GM12891 (cell line): ENCODE results near the gene GCG. TPM values are rescaled to one million over a fixed set of nuclear protein-coding genes. Genes with fewer than 3 reads are reported as not detected.

Experiments used
- DNase-seq: peaks from one replicate; pipeline ENCODE4 v3.0.0; 2011; ENCODE audit warnings: low spot score; ENCODE audit not compliant: insufficient read length
- FAIRE-seq: peaks from 2 replicates; lab custom pipeline; 2011; peaks lifted over from hg19 to GRCh38; lab: Jason Lieb, UNC
- PAX5 ChIP-seq: IDR thresholded peaks from 2 replicates; pipeline ENCODE4 v1.6.1; 2011; ENCODE audit warnings: low read length, moderate library complexity, mild to moderate bottlenecking; ENCODE audit not compliant: insufficient read depth, severe bottlenecking
- POLR2A ChIP-seq: IDR thresholded peaks from 2 replicates; pipeline ENCODE4 v1.6.1; 2011; ENCODE audit warnings: low read depth, low read length, control low read depth
- POLR2AphosphoS5 ChIP-seq: IDR thresholded peaks from 2 replicates; pipeline ENCODE4 v1.6.1; 2011; ENCODE audit warnings: low read depth, low read length, control low read depth
- POU2F2 ChIP-seq: IDR thresholded peaks from 2 replicates; pipeline ENCODE4 v1.6.1; 2011; ENCODE audit warnings: low read depth, mild to moderate bottlenecking, control low read depth, low read length, moderate library complexity
- SPI1 ChIP-seq: IDR thresholded peaks from 2 replicates; pipeline ENCODE4 v1.6.1; 2011; ENCODE audit warnings: low read depth, low read length, control low read depth
- TAF1 ChIP-seq: IDR thresholded peaks from 2 replicates; pipeline ENCODE4 v1.6.1; 2011; ENCODE audit warnings: low read depth, low read length, control low read depth
- polyA plus RNA-seq: library from polyadenylated mRNA; unstranded; fragments of >200 nt; gene quantifications from one replicate; pipeline ENCODE4 v1.2.1, GENCODE V29; 2012; ENCODE audit warnings: low read depth, missing spikeins, inconsistent platforms; ENCODE audit not compliant: missing spikeins

GCG gene
- polyA plus RNA-seq: not detected

- FAIRE-seq: no peak
- no peak for TF ChIP-seq POLR2AphosphoS5
- TF ChIP-seq POLR2A: no peak
- TF ChIP-seq POU2F2: no peak
- no peak for TF ChIP-seq PAX5
- no peak for TF ChIP-seq TAF1
- TF ChIP-seq SPI1: no peak
These were observed at the start of gene GCG for GRCh38 chr2:162152147-162152546. GCG (minus strand) TSS chr2:162152247; CDS start chr2:162149178, 3,069 bp downstream.

DNA sequence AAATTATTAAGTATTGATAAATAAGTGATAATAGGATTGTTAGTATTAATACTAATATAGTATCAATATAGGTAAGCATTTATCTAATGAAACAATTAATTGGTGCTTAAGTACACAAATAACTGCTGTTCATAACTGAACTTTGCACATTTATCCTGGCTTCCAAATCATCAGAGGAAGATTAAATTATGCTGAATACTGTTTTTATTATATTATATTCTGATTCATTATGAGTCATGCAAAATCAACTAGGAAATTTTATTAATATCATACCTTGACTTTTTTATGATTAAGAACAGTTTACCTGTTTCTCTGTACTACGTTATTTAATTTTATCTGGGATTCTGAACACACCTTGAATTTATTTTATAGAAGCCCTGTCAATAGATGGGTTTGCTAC lies 48.6 kb upstream of the GCG start:
- no peak for TF ChIP-seq SPI1
- no peak for TF ChIP-seq POLR2AphosphoS5
- no peak for TF ChIP-seq POU2F2
- no peak for TF ChIP-seq POLR2A
- TF ChIP-seq TAF1: no peak
- DNase-seq (no peak), FAIRE-seq (no peak)

More at GRCh38 chr2:162152147-162152546, at the start of gene GCG:
- no peak for DNase-seq

- TF ChIP-seq SPI1 (no peak), POLR2A (no peak), PAX5 (no peak)
- DNase-seq (no peak), FAIRE-seq (no peak)
These were observed 47.9 kb upstream of the GCG start for GRCh38 chr2:162199913-162200312.

- DNase-seq (no peak), FAIRE-seq (no peak)
- TF ChIP-seq PAX5: no peak
- TF ChIP-seq POLR2A: no peak
- TF ChIP-seq TAF1: no peak
- no peak for TF ChIP-seq POU2F2
- no peak for TF ChIP-seq POLR2AphosphoS5
- no peak for TF ChIP-seq SPI1
These were observed 46.2 kb upstream of the GCG start for GRCh38 chr2:162198239-162198638.

DNA sequence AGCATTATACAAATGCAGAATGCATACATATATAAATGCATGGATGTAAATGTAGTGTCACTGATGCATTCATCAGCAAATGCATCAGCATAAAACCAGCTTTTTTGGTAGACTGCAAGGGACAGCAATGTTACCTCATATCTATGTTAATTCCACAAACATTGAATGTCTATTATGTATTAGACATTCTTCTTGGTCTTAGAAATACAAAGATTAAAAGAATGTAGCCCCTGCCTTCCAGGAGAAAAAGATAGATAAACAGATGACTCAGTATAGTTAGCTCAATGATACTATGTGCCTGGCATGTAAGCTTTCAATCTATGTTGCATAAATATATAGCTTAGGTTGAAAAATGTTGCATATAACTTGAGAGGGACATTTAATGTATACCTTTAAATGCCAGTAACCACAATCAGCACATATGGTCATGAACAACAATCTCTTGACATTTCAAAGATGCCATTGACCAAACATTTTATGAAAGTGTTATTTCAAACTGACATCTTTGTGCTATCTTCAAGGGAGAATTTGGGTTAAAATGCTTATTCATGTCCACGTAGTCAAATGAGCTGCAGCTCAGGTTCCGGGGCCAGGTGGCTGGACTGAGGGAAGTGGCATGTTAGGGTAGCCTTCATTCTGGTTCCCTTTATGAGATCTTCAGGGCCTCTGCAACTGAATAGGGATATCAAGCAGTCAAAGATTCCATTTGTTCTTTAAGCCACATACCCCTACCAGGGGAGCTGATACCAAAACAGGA lies 45.2 kb upstream of the GCG start:
- TF ChIP-seq POLR2AphosphoS5: no peak
- TF ChIP-seq SPI1: no peak
- no peak for TF ChIP-seq TAF1
- no peak for TF ChIP-seq PAX5
- TF ChIP-seq POLR2A: no peak
- no peak for TF ChIP-seq POU2F2
- DNase-seq: no peak
- no peak for FAIRE-seq

DNA sequence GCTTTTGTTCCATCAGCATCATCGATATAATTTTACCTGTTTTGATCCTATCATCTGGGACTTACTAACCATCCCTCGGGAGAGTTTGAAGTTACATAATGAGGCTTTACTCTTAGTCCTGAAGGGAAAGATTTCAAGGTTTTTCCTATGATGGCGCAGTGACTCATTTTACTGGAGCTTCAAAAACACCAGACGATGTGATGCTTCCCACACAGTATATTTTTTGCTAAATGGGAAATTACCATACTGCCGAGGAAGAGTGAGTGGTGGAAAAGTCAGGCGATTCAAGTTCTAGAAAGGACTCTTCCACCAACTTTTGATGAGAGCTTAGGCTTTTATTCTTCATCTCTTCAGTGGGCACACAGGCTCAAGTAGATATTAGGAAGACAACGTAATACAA lies 44.6 kb upstream of the GCG start:
- no peak for FAIRE-seq

DNA sequence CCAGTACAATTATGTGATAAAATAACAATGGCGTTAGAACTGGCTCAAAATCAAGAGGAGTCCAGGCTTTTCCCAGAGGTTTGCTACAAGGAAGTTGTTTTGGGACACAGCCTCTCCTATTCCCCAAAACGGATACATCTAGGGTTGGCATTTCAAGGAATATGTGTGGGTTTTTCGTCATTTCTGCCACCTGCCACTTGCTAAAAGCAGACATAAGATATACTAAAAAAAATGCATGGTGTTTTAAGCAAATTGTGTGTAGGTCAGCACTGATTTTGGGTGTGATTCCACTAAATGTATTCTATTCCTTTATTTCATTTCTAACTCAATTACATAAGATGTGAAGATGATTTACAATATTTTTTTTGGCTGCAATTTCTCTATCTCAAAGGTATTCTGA lies 36.4 kb upstream of the GCG start:
- no peak for DNase-seq
- no peak for TF ChIP-seq SPI1
- no peak for TF ChIP-seq TAF1
- TF ChIP-seq POLR2A: no peak
- TF ChIP-seq PAX5: no peak
- no peak for TF ChIP-seq POLR2AphosphoS5
- no peak for TF ChIP-seq POU2F2
- FAIRE-seq: no peak

More for the DNA sequence above, 44.6 kb upstream of the GCG start:
- no peak for DNase-seq
- TF ChIP-seq TAF1 (no peak), POU2F2 (no peak), SPI1 (no peak), POLR2A (no peak), PAX5 (no peak), POLR2AphosphoS5 (no peak)

GRCh38 chr2:162185541-162186232 lies 33.6 kb upstream of the GCG start:
- FAIRE-seq (no peak), DNase-seq (no peak)
- TF ChIP-seq SPI1 (no peak), POLR2AphosphoS5 (no peak), TAF1 (no peak), PAX5 (no peak), POU2F2 (no peak), POLR2A (no peak)

DNA sequence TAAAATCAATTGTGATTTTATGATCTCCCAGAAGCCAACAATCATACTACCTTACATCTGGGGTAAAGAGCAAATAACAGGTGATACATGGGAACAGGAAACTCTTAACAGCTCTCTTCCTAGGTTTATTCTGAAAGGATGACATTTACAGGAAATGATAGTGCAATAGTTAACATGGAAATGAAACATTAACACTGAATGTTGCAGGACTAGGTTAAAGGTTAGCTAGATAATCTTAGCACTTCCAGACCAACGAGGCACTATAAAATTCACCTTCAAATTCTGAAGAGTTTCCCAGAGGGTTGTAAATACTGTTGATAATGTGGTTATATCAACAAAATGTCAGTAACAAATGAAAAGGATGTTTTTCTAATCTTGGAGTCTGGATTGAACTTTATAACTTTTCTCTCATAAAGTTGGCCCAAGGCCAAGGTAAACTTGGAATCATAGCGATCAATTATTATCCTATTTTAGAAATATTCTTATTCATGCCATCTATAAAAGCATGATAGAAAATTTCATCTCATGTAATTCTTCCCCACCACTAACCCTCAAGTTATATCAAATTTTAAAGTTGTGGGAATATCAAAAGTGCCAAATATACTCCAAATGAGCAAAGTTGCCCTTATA lies 32.9 kb upstream of the GCG start:
- FAIRE-seq (no peak), DNase-seq (no peak)

More for the DNA sequence above, 32.9 kb upstream of the GCG start:
- TF ChIP-seq POU2F2: no peak
